GM21786 (cell line): ENCODE data around the gene EHBP1.
"Not testable (repeated sequence)": the region's sequence is repeated elsewhere in the genome, so short reads cannot be mapped to it uniquely, and the experiment has no call there.

ENCODE experiments used
- ATAC-seq: cut with Tn5 transposase; IDR thresholded peaks from one replicate; pipeline ENCODE4 v1.9.1; 2021; ENCODE audit not compliant: unreplicated experiment

The EHBP1 gene

GRCh38 chr2:63058144-63058920 lies 352.8 kb downstream of the EHBP1 start:
- ATAC-seq: no peak

GRCh38 chr2:63058921-63059792 lies 353.6 kb downstream of the EHBP1 start:
- no peak for ATAC-seq

- ATAC-seq: no peak
Measured at GRCh38 chr2:63059793-63060471, 354.4 kb downstream of the EHBP1 start.

- ATAC-seq: no peak
Measured at GRCh38 chr2:63060472-63060991, 355.0 kb downstream of the EHBP1 start.

- no peak for ATAC-seq
Measured at GRCh38 chr2:63064197-63064596, 358.7 kb downstream of the EHBP1 start.

- ATAC-seq: no peak
Measured at GRCh38 chr2:63064661-63065060, 359.1 kb downstream of the EHBP1 start.

GRCh38 chr2:63066265-63066664 lies 360.8 kb downstream of the EHBP1 start:
- no peak for ATAC-seq

GRCh38 chr2:63066838-63067237 lies 361.3 kb downstream of the EHBP1 start:
- no peak for ATAC-seq

- no peak for ATAC-seq
Measured at GRCh38 chr2:63071664-63072063, 366.2 kb downstream of the EHBP1 start.

GRCh38 chr2:63073994-63074393 lies 368.5 kb downstream of the EHBP1 start:
- no peak for ATAC-seq

- ATAC-seq: not testable (repeated sequence)
Measured at GRCh38 chr2:63074399-63074798, 368.9 kb downstream of the EHBP1 start.

GRCh38 chr2:63078852-63079606 lies 373.5 kb downstream of the EHBP1 start:
- no peak for ATAC-seq

- ATAC-seq: no peak
Measured at GRCh38 chr2:63081404-63081803, 375.9 kb downstream of the EHBP1 start.

- no peak for ATAC-seq
Measured at GRCh38 chr2:63086687-63087086, 381.2 kb downstream of the EHBP1 start.

GRCh38 chr2:63092401-63092800 lies 386.9 kb downstream of the EHBP1 start:
- no peak for ATAC-seq

- ATAC-seq: no peak
Measured at GRCh38 chr2:63092857-63093256, 387.3 kb downstream of the EHBP1 start.

- no peak for ATAC-seq
Measured at GRCh38 chr2:63093502-63093901, 388.0 kb downstream of the EHBP1 start.
